Left lung (tissue), 10 donors: ENCODE measurements around the gene PCP4. TPM values are rescaled to one million over a fixed set of nuclear protein-coding genes. Genes with fewer than 3 reads are reported as not detected.

Experiments
- ATAC-seq: fragments of 200-7000 bp; cut with Tn5 transposase; one replicate; pipeline ENCODE4 v1.9.1; 2020; ENCODE audit warnings: moderate library complexity
- DNase-seq, 4 donors: peaks; one replicate each; pipeline ENCODE4 v3.0.0-alpha.2; 2013 to 2020
- H3K27ac ChIP-seq, 2 donors: fragments of 200-600 bp; sonication (generic) in 1 of 2; one replicate each; pipeline versions ENCODE4 v1.5.0 to v1.8.0; 2020 to 2021
- H3K27me3 ChIP-seq, 2 donors: fragments of 200-600 bp; sonication (generic) in 1 of 2; one replicate each; pipeline versions ENCODE4 v1.5.0 to v1.8.0; 2020 to 2021
- H3K36me3 ChIP-seq, 2 donors: fragments of 200-600 bp; sonication (generic) in 1 of 2; one replicate each; pipeline versions ENCODE4 v1.5.0 to v1.8.0; 2020 to 2021
- H3K4me1 ChIP-seq, 2 donors: fragments of 200-600 bp; one replicate each; pipeline ENCODE4 v1.8.0; 2021
- H3K4me3 ChIP-seq, 2 donors: fragments of 200-600 bp; sonication (generic) in 1 of 2; one replicate each; pipeline versions ENCODE4 v1.5.0 to v1.8.0; 2020 to 2021; ENCODE audit warnings: mild to moderate bottlenecking in 1 of 2
- H3K9me3 ChIP-seq, 2 donors: fragments of 200-600 bp; sonication (generic) in 1 of 2; one replicate each; pipeline versions ENCODE4 v1.5.0 to v1.8.0; 2020 to 2021
- CTCF ChIP-seq, 2 donors: fragments of 200-600 bp; sonication (generic) in 1 of 2; IDR thresholded peaks; one replicate each; pipeline versions ENCODE4 v1.5.0 to v1.8.0; 2021; ENCODE audit warnings: antibody characterized with exemption in 2 of 2
- intact Hi-C, 2 donors: fragments of 100-400 bp; cut with DNase I; formaldehyde crosslinking; loops; one replicate each; pipeline versions ENCODE4 v1.11.2 to v1.14.2; 2022
- polyA plus RNA-seq, 6 donors: library from polyadenylated mRNA; unstranded; fragments of 120-200 nt; gene quantifications; one replicate each; pipeline ENCODE4 v1.2.1, GENCODE V29; 2013; ENCODE audit not compliant: insufficient read length in 6 of 6
- total RNA-seq, 2 donors: library from RNA; stranded (reverse); fragmentation: NEBNext Ultra II Directional; extraction: Animal tissue kit (Norgen Biotek cat#: 25700); gene quantifications; one replicate each; pipeline ENCODE4 v1.2.1, GENCODE V29; 2021
- donor health status: DM: no; HTN: yes; CAD: no.
- donor health status: DM: no; HTN: no; CAD: no.

The PCP4 gene
- total and polyA plus RNA-seq, 8 donors, result 0.68 to 14.7 (median 8.0) TPM

- Histone ChIP-seq H3K36me3 (no peaks in the 10 kb centered on the region), H3K27me3 (no peaks in the 10 kb centered on the region), H3K4me1 (no peaks in the 10 kb centered on the region), H3K4me3 (no peak overlapping the region), H3K27ac (no peak overlapping the region), H3K9me3 (no peaks in the 10 kb centered on the region)
- intact Hi-C loops, result no loop called here
- no peak for TF ChIP-seq CTCF (IDR thresholded peaks at IDR 0.05)
- DNase-seq, result no peak
- no peak for ATAC-seq
These were observed 46.6 kb downstream of the PCP4 start for GRCh38 chr21:39913706-39914305.

- intact Hi-C loops, result no loop called here
- no peak for TF ChIP-seq CTCF (IDR thresholded peaks at IDR 0.05)
- no peak for DNase-seq
These were observed 48.6 kb downstream of the PCP4 start for GRCh38 chr21:39915881-39916280.

GRCh38 chr21:39918558-39918957 lies 51.3 kb downstream of the PCP4 start:
- Histone ChIP-seq H3K27me3 (no peaks in the 10 kb centered on the region), H3K4me1 (no peaks in the 10 kb centered on the region), H3K27ac (no peak overlapping the region), H3K36me3 (no peaks in the 10 kb centered on the region), H3K9me3 (no peaks in the 10 kb centered on the region), H3K4me3 (no peak overlapping the region)
- no peak for ATAC-seq
- no peak for DNase-seq
- intact Hi-C loops, result no loop called here
- no peak for TF ChIP-seq CTCF (IDR thresholded peaks at IDR 0.05)

More at GRCh38 chr21:39915881-39916280, 48.6 kb downstream of the PCP4 start:
- Histone ChIP-seq H3K27me3 (no peaks in the 10 kb centered on the region), H3K4me3 (no peak overlapping the region), H3K4me1 (no peaks in the 10 kb centered on the region), H3K36me3 (no peaks in the 10 kb centered on the region), H3K27ac (no peak overlapping the region), H3K9me3 (no peaks in the 10 kb centered on the region)
- no peak for ATAC-seq

GRCh38 chr21:39923476-39923875 lies 56.2 kb downstream of the PCP4 start:
- intact Hi-C loops, result no loop called here
- Histone ChIP-seq H3K4me3 (no peak overlapping the region), H3K27ac (no peak overlapping the region), H3K36me3 (no peaks in the 10 kb centered on the region), H3K27me3 (no peaks in the 10 kb centered on the region), H3K9me3 (no peaks in the 10 kb centered on the region), H3K4me1 (no peaks in the 10 kb centered on the region)
- DNase-seq (no peak), ATAC-seq (no peak)
- no peak for TF ChIP-seq CTCF (IDR thresholded peaks at IDR 0.05)

- TF ChIP-seq CTCF (IDR thresholded peaks at IDR 0.05), result no peak
- intact Hi-C loops, result no loop called here
- Histone ChIP-seq H3K4me1 (no peaks in the 10 kb centered on the region), H3K27ac (no peak overlapping the region), H3K27me3 (no peaks in the 10 kb centered on the region), H3K36me3 (no peaks in the 10 kb centered on the region), H3K4me3 (no peak overlapping the region), H3K9me3 (no peaks in the 10 kb centered on the region)
- DNase-seq, result no peak
- ATAC-seq, result no peak
These were observed 57.5 kb downstream of the PCP4 start for GRCh38 chr21:39924577-39925308.
